HuH-7.5 (cell line): Measurements from ENCODE around the gene PVALEF.
"Not testable (repeated sequence)": the region's sequence is repeated elsewhere in the genome, so short reads cannot be mapped to it uniquely, and the experiment has no call there.

ENCODE experiments used
- DNase-seq: peaks from one replicate; pipeline ENCODE4 v3.0.0; 2011; ENCODE audit warnings: low spot score

Gene PVALEF

GRCh38 chr17:81144423-81144781 is 20.9 kb upstream of the PVALEF start:
- no peak for DNase-seq

DNA sequence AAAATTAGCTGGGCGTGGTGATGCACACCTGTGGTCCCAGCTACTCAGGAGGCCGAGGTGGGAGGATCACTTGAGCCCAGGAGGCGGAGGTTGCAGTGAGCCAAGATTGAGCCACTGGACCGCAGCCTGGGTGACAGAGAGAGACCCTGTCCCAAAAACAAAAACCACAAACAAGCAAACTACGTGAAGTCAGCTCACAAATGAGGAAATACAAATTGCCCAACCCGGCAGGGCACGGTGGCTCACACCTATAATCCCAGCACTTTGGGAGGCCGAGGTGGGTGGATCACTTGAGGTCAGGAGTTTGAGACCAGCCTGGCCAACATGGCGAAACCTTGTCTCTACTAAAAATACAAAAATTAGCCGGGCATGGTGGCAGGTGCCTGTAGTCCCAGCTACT is 19.1 kb upstream of the PVALEF start:
- DNase-seq, result not testable (repeated sequence)

DNA sequence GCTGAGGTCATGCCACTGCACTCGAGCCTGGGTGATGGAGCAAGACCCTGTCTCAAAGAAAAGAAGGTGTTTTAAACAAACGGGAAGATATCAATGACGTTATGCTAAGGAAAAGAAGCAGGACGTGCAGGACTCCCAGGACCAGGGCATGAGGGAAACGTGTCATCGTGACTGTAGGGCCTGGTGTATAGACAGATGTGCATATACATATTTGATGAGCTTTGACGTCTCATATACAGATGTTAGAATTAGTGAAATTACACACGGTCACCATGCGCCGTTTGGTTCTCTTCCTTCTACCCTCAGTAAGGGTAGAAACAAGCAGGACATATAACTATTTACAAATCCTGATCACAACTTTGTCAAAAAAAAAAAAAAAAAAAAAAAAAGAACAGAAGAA is 17.6 kb upstream of the PVALEF start:
- DNase-seq, result no peak

DNA sequence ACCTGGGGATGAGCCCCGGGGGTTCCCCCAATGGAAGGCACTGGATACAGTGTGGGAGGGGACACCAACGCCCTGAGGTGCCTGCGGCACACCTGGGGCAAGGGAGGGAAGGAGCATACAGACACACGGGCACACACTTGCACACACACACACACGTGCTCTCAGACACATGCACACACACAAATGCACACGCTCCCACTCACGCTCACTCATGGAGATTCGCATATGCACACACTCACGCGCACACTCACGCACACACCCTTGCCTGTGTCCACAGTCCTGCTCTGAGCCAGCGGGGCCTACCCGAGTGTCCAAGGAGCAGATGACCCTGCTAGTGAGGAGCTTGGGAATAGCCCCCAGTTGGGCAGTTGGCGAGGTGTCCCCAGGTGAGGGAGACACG is 16.7 kb upstream of the PVALEF start:
- DNase-seq, result no peak

DNA sequence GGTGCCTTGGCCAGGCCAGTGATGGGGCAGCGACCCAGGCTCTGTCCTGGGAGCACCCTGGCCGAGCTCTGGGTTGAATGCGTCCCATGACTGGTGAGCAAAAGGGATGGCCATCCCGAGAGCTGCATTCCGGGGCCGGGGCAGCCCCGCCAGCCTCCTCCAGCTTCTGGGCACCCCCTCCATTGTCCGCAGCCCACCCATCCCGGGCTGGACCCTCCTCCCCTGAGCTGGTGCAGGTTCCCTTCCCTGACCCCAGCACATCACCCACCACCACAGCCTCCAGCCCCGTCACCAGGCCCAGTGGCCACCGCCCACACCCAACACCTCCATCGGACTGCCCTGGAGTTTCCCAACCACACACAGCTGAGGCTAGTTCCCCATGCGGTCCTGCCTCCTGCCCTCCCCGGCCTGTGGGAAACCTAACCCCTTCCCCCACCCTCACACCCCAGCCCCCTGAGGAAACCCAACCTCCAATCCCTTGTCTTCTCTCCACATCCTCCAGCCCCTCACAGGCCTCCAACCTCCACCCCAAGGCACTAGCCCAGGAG is 16.2 kb upstream of the PVALEF start:
- DNase-seq, result no peak

- DNase-seq, result no peak
These were observed 14.8 kb upstream of the PVALEF start for GRCh38 chr17:81150377-81151077.

- no peak for DNase-seq
These were observed 14.0 kb upstream of the PVALEF start for GRCh38 chr17:81151278-81151677.

DNA sequence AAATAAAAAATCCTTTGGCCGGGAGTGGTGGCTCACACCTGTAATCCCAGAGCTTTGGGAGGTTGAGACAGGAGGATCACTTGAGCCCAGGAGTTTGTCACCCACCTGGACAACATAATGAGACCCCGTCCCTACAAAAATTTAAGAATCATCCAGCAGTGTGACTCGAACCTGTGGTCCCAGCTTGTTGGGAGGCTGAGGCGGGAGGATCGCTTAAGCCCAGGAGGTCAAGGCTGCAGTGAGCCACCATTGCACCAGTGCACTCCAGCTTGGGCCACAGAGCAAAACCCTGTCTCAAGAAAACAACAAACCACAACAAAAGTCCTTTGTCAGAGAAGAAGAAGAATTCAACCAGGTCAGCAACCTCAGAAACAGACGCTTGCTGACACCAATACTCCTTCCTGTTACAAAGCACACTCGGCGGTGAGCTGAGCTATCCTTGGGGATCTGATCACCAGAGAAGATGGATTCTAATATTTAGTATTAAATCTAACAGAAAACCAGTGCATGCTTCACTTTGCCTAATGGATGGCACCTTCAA is 12.9 kb upstream of the PVALEF start:
- DNase-seq, result no peak

GRCh38 chr17:81153340-81153803 is 11.9 kb upstream of the PVALEF start:
- no peak for DNase-seq

- not testable (repeated sequence) for DNase-seq
These were observed 11.3 kb upstream of the PVALEF start for GRCh38 chr17:81154016-81154415.

GRCh38 chr17:81154961-81155360 is 10.3 kb upstream of the PVALEF start:
- DNase-seq, result no peak

DNA sequence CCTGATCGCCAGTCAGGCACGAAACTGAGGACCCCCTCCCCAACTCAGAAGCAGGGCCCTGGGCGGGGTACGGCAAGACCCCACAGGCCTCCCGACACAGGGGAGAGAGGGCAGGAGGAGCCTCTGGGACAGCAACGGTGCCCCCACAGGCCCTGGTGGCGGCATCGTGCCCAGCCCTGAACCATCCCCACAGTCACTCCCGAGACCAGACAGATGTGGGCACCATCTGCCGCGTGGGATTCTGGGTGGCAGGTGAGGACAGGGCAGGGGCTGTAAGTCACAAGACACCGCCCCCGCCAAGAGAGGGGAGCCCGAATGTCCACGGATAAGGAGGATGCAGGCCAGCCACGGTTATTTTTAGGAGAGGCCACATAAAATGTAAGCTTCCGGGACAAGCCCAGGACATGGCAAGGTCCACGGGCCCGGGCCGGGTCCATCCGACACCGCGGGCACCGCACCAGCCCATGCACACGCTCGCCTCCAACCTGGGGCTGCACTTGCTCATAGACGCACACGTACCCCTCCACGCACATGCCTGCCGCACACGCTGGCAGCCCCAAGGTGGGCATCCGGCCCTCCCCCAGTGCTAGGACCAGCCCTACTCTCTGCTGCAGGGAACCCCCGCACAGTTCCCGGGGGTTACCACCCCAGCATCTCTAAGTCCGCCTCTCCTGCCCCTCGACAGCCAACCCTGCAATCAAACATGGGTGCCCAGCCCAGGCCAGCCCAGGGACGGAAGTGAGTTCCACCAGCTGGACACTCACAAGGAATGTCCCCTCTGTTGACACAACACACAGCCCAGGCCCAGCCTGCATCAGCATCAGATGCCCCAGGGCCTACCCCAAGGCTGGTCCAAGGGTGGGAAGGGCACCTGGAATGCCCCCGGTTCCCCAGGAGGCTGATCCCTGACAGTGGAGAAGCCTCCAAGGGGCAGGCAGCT is 8.2 kb upstream of the PVALEF start:
- no peak for DNase-seq

DNA sequence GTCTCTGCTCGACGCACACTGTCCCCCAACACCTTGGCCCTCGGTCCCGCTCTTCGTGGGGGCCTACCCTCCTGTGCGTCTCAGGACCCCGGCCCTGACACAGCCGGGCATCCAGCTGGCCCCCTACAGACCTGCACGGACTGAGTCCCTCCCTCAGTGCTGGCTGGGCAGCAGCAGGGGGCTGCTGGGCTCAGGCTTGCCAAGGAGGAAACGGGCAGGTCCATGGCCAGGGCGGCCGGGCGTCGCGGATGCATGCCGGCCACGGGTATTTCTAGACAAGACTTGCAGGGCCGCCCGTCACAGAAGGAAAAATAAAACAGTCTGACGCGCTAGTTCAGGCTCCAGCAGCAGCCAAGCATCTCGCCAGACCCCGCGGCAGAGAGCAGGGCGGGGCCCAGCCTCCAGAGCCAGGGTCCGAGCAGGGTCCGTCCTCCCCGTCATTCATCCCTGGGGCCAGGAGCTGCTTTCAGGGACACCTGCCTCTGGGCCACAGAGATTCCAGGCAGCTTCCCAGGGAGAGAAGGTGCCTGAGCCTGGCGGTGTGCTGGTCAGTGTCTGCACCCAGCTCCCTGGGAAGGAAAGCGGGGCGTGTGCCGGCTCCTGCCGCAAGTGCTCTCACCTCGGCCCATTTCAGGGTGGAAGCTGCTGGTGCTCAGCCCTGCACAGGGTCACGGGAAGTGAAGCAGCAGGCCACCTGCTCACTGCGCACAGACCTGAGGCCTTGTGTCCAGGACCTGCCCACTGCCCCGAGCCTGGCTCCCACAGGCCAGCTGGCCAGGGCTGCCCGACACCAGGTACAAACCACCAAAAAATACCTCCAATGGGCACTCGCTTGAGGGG is 7.2 kb upstream of the PVALEF start:
- DNase-seq, result no peak

- DNase-seq, result no peak
These were observed 6.4 kb upstream of the PVALEF start for GRCh38 chr17:81158688-81159590.

DNA sequence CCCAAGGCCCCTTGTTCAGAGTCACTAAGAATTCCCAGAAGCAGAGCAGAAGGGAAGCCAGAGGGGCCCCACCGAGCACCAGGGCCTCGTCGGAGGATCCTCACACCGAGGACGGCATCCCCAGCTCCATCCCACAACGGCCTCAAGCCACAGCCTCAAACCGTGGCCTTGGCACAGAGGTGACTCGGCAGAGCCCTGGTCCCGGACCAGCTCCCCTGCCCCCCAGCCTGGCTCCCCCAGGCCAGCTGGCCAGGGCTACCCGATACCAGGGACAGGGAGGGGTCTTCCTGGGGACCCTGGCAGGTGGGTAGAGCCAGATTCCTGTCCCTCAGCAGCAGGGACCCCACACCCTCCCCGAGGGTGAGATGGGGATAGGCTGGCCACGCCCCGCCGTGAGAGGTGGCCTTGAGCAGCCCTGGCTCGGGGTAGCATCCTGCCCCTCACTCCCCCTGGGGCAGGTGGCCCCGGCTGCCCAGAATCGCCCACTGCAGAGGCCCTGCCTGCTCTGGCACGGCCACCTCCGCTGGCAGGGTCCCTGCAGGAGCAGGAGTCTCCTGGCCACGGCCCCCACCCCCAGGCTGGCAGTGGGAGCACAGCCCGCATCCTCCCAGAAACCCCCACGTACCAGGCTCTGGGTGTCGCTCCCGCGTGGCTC is 5.6 kb upstream of the PVALEF start:
- DNase-seq, result no peak

DNA sequence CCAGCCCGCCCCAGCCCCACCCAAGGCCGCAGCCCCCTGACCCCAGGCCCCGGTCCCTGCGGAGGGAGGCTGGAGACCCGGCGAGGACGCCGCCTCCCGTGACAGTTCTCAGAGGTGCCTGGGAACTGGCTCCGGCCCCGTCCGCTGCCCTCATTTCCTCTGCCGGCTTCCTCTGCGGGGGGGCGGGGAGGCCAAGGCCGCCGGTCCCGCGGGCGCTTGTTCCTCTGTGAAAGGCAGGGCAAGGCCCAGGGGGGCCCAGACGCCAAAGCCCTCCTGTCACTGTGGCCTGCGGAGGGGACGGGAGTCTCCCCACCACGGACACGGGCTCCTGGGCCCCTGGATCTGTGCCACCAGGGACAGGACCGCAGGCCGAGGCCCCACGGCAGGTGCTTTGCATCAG is 5.0 kb upstream of the PVALEF start:
- no peak for DNase-seq

DNA sequence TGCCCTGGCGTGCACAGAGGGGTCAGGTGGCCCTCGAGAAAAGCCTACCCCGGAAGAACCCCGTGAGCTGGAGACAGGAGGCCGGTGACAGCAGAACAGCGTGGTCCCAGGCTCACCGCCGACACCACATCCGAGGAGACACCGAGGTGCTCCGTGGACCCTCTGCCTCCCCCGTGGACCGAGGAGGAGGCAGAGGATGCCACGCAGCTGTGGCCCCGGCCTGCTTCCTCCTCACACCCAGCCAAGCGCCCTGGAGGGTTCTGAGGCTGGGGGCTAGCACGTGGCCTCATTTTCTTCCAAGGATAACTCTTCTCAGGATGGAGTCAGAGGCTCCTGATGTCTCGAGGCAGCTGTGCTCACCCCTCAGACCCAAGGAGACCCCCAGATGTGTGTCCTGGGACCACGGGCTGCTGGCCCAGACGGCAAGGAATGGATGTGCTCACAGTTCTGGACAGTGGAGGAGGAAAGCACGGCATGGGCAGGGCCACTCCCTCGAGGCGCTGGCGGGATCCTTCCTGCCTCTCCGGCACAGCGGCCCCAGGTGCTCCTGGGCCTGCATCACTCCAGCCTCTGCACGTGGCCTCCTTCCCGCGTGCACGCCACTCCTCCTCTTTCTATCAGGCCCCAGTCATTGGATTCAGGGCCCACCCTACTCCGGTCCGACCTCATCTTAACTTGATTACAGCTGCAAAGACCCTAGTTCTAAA is 4.4 kb upstream of the PVALEF start:
- no peak for DNase-seq

DNA sequence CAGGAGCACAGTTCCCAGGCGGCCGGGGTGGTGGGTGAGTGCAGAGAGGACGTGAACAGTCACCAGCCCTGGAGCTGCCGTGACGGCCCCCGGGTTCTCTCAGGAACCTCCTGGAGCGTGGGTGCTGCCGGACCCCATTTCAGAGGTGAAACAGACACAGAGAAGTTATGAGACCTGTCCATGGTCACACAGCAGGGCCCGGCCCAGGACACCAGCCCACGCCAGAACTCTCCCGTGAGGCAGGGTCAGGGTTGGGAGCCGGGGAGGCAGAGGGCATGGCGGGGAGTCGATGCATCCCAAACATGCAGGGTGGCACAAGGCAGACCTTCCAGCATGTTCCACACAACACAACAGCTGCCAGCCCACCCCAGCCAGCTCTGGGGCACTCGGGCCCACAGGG is 3.8 kb upstream of the PVALEF start:
- no peak for DNase-seq

DNA sequence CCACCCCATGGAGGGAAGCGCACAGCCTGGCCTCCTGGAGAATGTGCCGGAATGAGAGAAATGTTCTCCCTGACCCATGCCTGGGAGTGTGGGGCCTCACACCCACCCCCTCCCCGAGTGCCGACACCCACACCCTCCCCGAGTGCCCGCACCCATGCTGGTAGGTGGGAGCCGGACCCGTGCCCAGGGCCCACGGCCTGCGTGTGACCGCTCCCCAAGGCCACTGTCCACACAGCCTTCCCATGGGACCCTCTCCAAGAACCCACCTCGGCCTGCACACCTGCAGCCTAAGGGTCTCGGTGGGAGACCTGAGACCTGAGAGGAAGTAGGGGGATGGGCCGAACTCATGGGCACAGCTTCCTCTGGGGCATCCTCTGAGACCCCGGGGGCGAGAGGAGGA is 3.3 kb upstream of the PVALEF start:
- DNase-seq, result no peak

DNA sequence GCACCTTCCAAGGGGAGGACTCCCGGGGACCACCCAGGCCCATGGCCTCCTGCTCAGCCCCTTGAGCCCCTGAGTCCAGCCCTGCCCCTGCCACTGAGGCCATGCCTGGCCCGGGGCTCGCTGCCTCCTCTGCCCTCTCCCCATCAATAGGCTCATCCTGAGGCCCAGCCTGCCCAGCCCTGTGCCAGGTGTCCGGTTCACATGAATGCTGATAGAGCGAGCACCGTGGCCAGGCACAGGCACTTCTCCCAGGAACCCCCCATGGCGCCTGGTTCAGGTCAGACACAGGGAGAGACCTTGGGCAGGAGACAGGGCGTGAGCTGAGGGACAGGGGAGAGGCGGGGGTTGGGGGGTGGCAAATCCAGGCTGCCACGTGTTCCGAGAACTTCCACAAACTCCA is 2.8 kb upstream of the PVALEF start:
- DNase-seq, result no peak
